ENCODE results near the gene TGFBR3.

DNA sequence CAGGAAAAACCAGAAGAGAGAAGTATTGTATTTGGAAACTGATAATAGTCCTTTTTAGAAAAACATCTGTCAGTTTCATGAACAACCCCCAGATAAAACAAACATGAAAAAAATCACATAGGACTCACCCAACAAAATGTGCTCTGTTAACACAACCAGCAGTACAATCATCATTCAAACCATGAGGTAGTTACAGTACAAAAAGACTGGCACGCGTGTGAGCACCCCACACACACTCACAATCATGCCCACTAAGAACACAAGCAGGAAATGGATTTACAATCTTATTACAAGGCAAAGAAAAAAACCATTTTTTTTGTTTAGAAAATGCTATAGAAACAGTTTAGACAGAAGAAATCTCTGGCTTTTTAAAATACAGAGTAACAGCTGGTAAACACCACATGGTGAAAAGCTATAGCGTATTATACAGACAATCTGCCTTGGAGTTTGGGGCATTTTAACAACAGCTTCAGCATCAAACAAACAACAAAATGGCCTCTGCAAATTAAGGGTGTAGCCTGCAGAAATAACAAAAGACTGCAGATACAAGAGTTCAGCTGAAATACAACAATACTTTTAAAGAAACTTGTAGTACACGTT, 205.3 kb downstream of the TGFBR3 start:
- TF ChIP-seq, protein P1, sequence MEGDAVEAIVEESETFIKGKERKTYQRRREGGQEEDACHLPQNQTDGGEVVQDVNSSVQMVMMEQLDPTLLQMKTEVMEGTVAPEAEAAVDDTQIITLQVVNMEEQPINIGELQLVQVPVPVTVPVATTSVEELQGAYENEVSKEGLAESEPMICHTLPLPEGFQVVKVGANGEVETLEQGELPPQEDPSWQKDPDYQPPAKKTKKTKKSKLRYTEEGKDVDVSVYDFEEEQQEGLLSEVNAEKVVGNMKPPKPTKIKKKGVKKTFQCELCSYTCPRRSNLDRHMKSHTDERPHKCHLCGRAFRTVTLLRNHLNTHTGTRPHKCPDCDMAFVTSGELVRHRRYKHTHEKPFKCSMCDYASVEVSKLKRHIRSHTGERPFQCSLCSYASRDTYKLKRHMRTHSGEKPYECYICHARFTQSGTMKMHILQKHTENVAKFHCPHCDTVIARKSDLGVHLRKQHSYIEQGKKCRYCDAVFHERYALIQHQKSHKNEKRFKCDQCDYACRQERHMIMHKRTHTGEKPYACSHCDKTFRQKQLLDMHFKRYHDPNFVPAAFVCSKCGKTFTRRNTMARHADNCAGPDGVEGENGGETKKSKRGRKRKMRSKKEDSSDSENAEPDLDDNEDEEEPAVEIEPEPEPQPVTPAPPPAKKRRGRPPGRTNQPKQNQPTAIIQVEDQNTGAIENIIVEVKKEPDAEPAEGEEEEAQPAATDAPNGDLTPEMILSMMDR (IDR thresholded peaks at IDR 0.05; ENCODE audit: low read depth, low read length) = no peak
- no peak for TF ChIP-seq EZH2phosphoT487 (IDR thresholded peaks at IDR 0.05; ENCODE audit: low read depth)

All from OCI-LY3 (cell line).